HEK293T (cell line): Measurements from ENCODE around the gene TGFBR3.

ENCODE experiments used
- CTCF ChIA-PET: fragments of 350-600 bp; formaldehyde crosslinking; extraction: SDS; loops from one replicate; lab custom pipeline; 2021; ENCODE audit warnings: antibody characterized with exemption, inconsistent platforms; lab: Yijun Ruan, JAX
- POLR2A ChIA-PET: fragments of 350-600 bp; formaldehyde crosslinking; extraction: SDS; loops from one replicate; lab custom pipeline; 2020; ENCODE audit warnings: antibody characterized with exemption, inconsistent platforms; lab: Yijun Ruan, JAX
- DNase-seq: peaks from one replicate; pipeline ENCODE4 v3.0.0; 2012; ENCODE audit warnings: mixed read lengths; ENCODE audit errors: extremely low spot score
- ARNT ChIP-seq: fragments of 450-650 bp; IDR thresholded peaks from 2 replicates; pipeline ENCODE4 v1.6.1; 2017; ENCODE audit warnings: mild to moderate bottlenecking
- BHLHE40 ChIP-seq: fragments of 450-650 bp; IDR thresholded peaks from 2 replicates; pipeline ENCODE4 v1.6.1; 2016; ENCODE audit warnings: mild to moderate bottlenecking, moderate library complexity, borderline replicate concordance
- CTBP1 ChIP-seq: fragments of 450-650 bp; IDR thresholded peaks from 2 replicates; pipeline ENCODE4 v1.6.1; 2016; ENCODE audit warnings: borderline replicate concordance
- ELF4 ChIP-seq: fragments of 450-650 bp; IDR thresholded peaks from 2 replicates; pipeline ENCODE4 v1.6.1; 2017; ENCODE audit warnings: antibody characterized with exemption
- FOXA1 ChIP-seq: fragments of 450-650 bp; IDR thresholded peaks from 2 replicates; pipeline ENCODE4 v1.6.1; 2016; ENCODE audit warnings: mild to moderate bottlenecking
- FOXK2 ChIP-seq: fragments of 450-650 bp; IDR thresholded peaks from 2 replicates; pipeline ENCODE4 v1.6.1; 2016; ENCODE audit warnings: mild to moderate bottlenecking
- FOXM1 ChIP-seq: fragments of 450-650 bp; IDR thresholded peaks from 2 replicates; pipeline ENCODE4 v1.6.1; 2017; ENCODE audit warnings: mild to moderate bottlenecking, borderline replicate concordance
- HDGF ChIP-seq: fragments of 450-650 bp; IDR thresholded peaks from 2 replicates; pipeline ENCODE4 v1.6.1; 2017; ENCODE audit warnings: antibody characterized with exemption, borderline replicate concordance
- L3MBTL2 ChIP-seq: fragments of 450-650 bp; conservative IDR thresholded peaks from 2 replicates; pipeline ENCODE4 v1.6.1; 2016; ENCODE audit warnings: mild to moderate bottlenecking
- LEF1 ChIP-seq: fragments of 450-650 bp; IDR thresholded peaks from 2 replicates; pipeline ENCODE4 v1.6.1; 2017; ENCODE audit warnings: mild to moderate bottlenecking, borderline replicate concordance
- NFRKB ChIP-seq: fragments of 450-650 bp; IDR thresholded peaks from 2 replicates; pipeline ENCODE4 v1.6.1; 2016; ENCODE audit warnings: mild to moderate bottlenecking, moderate library complexity
- SP1 ChIP-seq: fragments of 450-650 bp; IDR thresholded peaks from 2 replicates; pipeline ENCODE4 v1.6.1; 2017
- SUZ12 ChIP-seq: fragments of 450-650 bp; IDR thresholded peaks from 2 replicates; pipeline ENCODE4 v1.6.1; 2016; ENCODE audit warnings: mild to moderate bottlenecking
- TARDBP ChIP-seq: fragments of 450-650 bp; IDR thresholded peaks from 2 replicates; pipeline ENCODE4 v1.6.1; 2016
- ZNF384 ChIP-seq: fragments of 450-650 bp; IDR thresholded peaks from 2 replicates; pipeline ENCODE4 v1.6.1; 2016
- TF ChIP-seq, protein P1 (sequence below): fragments of 450-650 bp; IDR thresholded peaks from 2 replicates; pipeline ENCODE4 v1.6.1; 2016

The TGFBR3 gene

GRCh38 chr1:91829293-91830153 lies 56.4 kb downstream of the TGFBR3 start:
- POLR2A ChIA-PET: no interaction called here
- TF ChIP-seq ELF4: no peak
- TF ChIP-seq ARNT: no peak
- TF ChIP-seq L3MBTL2: no peak
- TF ChIP-seq BHLHE40: no peak
- TF ChIP-seq NFRKB: no peak
- TF ChIP-seq FOXK2: no peak
- no peak for TF ChIP-seq CTBP1
- no peak for TF ChIP-seq TARDBP
- no peak for TF ChIP-seq HDGF
- no peak for TF ChIP-seq FOXM1
- no peak for TF ChIP-seq ZNF384
- no peak for TF ChIP-seq SUZ12
- TF ChIP-seq FOXA1: no peak
- no peak for TF ChIP-seq SP1
- TF ChIP-seq, protein P1, sequence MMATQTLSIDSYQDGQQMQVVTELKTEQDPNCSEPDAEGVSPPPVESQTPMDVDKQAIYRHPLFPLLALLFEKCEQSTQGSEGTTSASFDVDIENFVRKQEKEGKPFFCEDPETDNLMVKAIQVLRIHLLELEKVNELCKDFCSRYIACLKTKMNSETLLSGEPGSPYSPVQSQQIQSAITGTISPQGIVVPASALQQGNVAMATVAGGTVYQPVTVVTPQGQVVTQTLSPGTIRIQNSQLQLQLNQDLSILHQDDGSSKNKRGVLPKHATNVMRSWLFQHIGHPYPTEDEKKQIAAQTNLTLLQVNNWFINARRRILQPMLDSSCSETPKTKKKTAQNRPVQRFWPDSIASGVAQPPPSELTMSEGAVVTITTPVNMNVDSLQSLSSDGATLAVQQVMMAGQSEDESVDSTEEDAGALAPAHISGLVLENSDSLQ: no peak
- no peak for TF ChIP-seq LEF1
- no peak for DNase-seq

GRCh38 chr1:91828583-91829281 lies 57.2 kb downstream of the TGFBR3 start:
- CTCF ChIA-PET: no interaction called here
- no peak for TF ChIP-seq NFRKB
- TF ChIP-seq FOXA1: no peak
- TF ChIP-seq FOXK2: no peak
- no peak for TF ChIP-seq BHLHE40
- no peak for TF ChIP-seq L3MBTL2
- TF ChIP-seq LEF1: no peak
- TF ChIP-seq, protein P1: no peak
- no peak for TF ChIP-seq SUZ12
- no peak for TF ChIP-seq SP1
- TF ChIP-seq CTBP1: no peak
- TF ChIP-seq ELF4: no peak
- TF ChIP-seq FOXM1: no peak
- POLR2A ChIA-PET: no interaction called here
- no peak for DNase-seq

More at GRCh38 chr1:91829293-91830153, 56.4 kb downstream of the TGFBR3 start:
- CTCF ChIA-PET: interaction anchor here (1.2 kb wide), 1 partner anchor 305 kb away, joined by 3 read pairs; no protein-coding TSS in a partner anchor

DNA sequence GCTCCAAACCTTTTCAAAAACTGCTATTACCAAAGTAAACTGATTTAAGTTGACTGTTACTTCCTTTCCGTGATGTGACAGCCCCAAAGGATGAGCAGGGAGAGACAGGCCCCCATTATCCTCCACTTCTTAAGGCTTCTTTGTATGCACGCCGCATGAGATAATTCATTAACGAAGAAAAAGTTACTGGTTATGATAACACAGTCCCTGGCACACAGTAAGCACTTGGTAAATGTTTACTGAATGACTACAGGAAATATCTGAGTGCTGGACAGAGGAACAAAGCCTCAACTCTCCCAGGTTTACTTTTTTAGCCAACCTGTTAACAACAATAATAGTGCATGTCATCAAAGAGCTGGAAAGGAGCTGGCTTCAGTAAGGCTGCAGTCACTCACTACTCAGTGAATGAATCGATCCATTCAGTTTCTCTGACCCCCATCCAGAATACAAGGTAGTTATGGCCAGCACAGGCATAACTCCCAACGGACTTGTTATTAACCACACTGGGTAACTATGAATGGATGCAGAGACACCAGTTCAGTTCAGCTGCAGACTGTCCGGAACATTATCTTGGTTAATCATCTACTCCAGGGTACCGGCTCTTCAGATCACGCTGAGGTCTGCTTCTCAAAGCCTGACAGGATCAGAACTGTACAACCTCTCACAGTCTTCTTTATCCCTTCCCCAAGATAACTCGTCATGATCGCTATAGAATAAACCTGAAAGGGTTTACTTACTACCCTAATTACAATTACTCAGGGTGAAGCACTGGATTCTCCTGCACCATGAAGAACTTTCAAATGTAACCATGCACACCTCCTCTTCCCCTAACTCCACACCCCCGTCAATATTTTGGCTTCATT lies 58.3 kb downstream of the TGFBR3 start:
- POLR2A ChIA-PET: no interaction called here
- DNase-seq: no peak
- CTCF ChIA-PET: interaction anchor here (0.6 kb wide), 1 partner anchor 658 kb away, joined by 3 read pairs; no protein-coding TSS in a partner anchor
- TF ChIP-seq FOXM1 (no peak), NFRKB (no peak), HDGF (no peak), ZNF384 (no peak), FOXK2 (no peak), CTBP1 (no peak), SP1 (no peak), TARDBP (no peak), LEF1 (no peak), ARNT (no peak)
- TF ChIP-seq, protein P1: no peak

GRCh38 chr1:91827087-91827458 lies 58.9 kb downstream of the TGFBR3 start:
- ChIA-PET CTCF (no interaction called here), POLR2A (no interaction called here)
- TF ChIP-seq ZNF384: no peak
- no peak for TF ChIP-seq ARNT
- TF ChIP-seq FOXA1: no peak
- DNase-seq: no peak

DNA sequence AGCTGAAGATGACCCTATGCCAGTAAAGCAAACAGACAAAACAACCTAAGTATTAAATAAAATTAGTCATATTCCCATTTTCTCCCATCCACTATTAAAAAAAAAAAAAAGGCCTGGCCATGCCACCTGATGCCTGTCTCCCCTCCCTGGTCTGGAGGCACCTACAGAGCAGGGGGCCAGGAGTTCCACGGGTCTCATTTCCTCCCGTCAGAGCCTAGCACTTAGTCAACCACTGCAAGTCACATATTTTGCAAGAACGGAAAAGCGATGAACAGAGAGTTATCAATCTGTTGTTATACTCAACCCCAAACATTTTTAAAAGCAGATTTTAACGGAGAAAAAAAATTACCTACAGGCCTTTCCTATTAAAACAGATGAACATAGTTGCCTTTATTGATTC lies 59.3 kb downstream of the TGFBR3 start:
- ChIA-PET POLR2A (no interaction called here), CTCF (no interaction called here)
- DNase-seq: no peak
- TF ChIP-seq HDGF (no peak), BHLHE40 (no peak), ARNT (no peak), ZNF384 (no peak), FOXM1 (no peak), CTBP1 (no peak)
